ENCODE measurements around the gene FAM47B.

The FAM47B gene

GRCh38 chrX:34927866-34928265 is 14.7 kb upstream of the FAM47B start (continued):
- TF ChIP-seq SP3 (tag by site-specific recombination; IDR thresholded peaks at IDR 0.05) (no peak), ELK4 (IDR thresholded peaks at IDR 0.05; ENCODE audit: borderline replicate concordance, low read depth, low read length) (no peak), ZNF514 (tag by site-specific recombination; IDR thresholded peaks at IDR 0.05) (no peak), ZNF610 (tag by site-specific recombination; IDR thresholded peaks at IDR 0.05; ENCODE audit: borderline replicate concordance) (no peak), ZNF843 (tag by site-specific recombination; IDR thresholded peaks at IDR 0.05) (no peak), MYNN (tag by site-specific recombination; IDR thresholded peaks at IDR 0.05; ENCODE audit: borderline replicate concordance) (no peak), ZNF433 (tag by site-specific recombination; IDR thresholded peaks at IDR 0.05; ENCODE audit: low read depth) (no peak), ZNF18 (tag by site-specific recombination; IDR thresholded peaks at IDR 0.05) (no peak), YY2 (tag by site-specific recombination; IDR thresholded peaks at IDR 0.05) (no peak), ZNF623 (tag by site-specific recombination; IDR thresholded peaks at IDR 0.05) (no peak), ZNF391 (tag by site-specific recombination; IDR thresholded peaks at IDR 0.05; ENCODE audit: borderline replicate concordance, low read depth) (no peak)

- no peaks in the 10 kb centered on the region for H3K36me3 ChIP-seq (ENCODE audit: control insufficient read depth in 2 of 2, insufficient read depth in 1 of 2, low read length in 2 of 2)
- H3K9me3 ChIP-seq (ENCODE audit: control insufficient read depth, insufficient read depth, low read depth, low read length) = no peaks in the 10 kb centered on the region
- ChIA-PET CTCF (no interaction called here), POLR2A (no interaction called here)
- TF ChIP-seq ZBTB11 (tag by site-specific recombination; conservative IDR thresholded peaks at IDR 0.05; ENCODE audit: low read depth) (no peak), ZIC2 (tag by site-specific recombination; IDR thresholded peaks at IDR 0.05) (no peak), ZNF560 (tag by site-specific recombination; IDR thresholded peaks at IDR 0.05; ENCODE audit: borderline replicate concordance) (no peak), OVOL3 (tag by site-specific recombination; IDR thresholded peaks at IDR 0.05) (no peak), SP2 (tag by site-specific recombination; IDR thresholded peaks at IDR 0.05) (no peak), ZNF148 (tag by site-specific recombination; IDR thresholded peaks at IDR 0.05; ENCODE audit: borderline replicate concordance) (no peak), ZBTB8A (tag by site-specific recombination; IDR thresholded peaks at IDR 0.05) (no peak)
- H3K4me1 ChIP-seq (ENCODE audit: control insufficient read depth, insufficient read depth, low read length) = no peaks in the 10 kb centered on the region
- H3K4me3 ChIP-seq (ENCODE audit: low read depth, low read length) = no peak overlapping the region
- no peak overlapping the region for H3K27ac ChIP-seq (ENCODE audit: extremely low read depth, low read depth, low read length)
Measured at GRCh38 chrX:34943235-34943634, 639 bp downstream of the FAM47B start.
